Lower lobe of right lung (tissue), 2 donors: ENCODE results near the gene MYO1D. TPM values are rescaled to one million over a fixed set of nuclear protein-coding genes. Genes with fewer than 3 reads are reported as not detected.
"Not testable (repeated sequence)": the region's sequence is repeated elsewhere in the genome, so short reads cannot be mapped to it uniquely, and the experiment has no call there.

Experiments used
- ATAC-seq, 2 donors: fragments of 200-7000 bp; cut with Tn5 transposase; one replicate each; pipeline ENCODE4 v1.9.1; 2020 to 2022; ENCODE audit warnings: mild to moderate bottlenecking in 2 of 2, moderate library complexity in 2 of 2
- DNase-seq: peaks from one replicate; pipeline ENCODE4 v3.0.0-alpha.2; 2020
- H3K27ac ChIP-seq: fragments of 200-600 bp; one replicate; pipeline ENCODE4 v1.8.0; 2022
- H3K27me3 ChIP-seq: fragments of 200-600 bp; one replicate; pipeline ENCODE4 v1.8.0; 2022; ENCODE audit warnings: low read depth
- H3K36me3 ChIP-seq: fragments of 200-600 bp; one replicate; pipeline ENCODE4 v1.8.0; 2022; ENCODE audit warnings: mild to moderate bottlenecking
- H3K4me1 ChIP-seq: fragments of 200-600 bp; one replicate; pipeline ENCODE4 v1.8.0; 2022
- H3K4me3 ChIP-seq: fragments of 200-600 bp; one replicate; pipeline ENCODE4 v1.8.0; 2022; ENCODE audit warnings: mild to moderate bottlenecking
- H3K9me3 ChIP-seq: fragments of 200-600 bp; one replicate; pipeline ENCODE4 v1.8.0; 2022
- intact Hi-C: fragments of 100-400 bp; cut with DNase I; formaldehyde crosslinking; loops from one replicate; pipeline ENCODE4 v1.11.0; 2022
- total RNA-seq: library from RNA; stranded (reverse); fragmentation: NEBNext Ultra II Directional; extraction: Animal tissue kit (Norgen Biotek cat#: 25700); gene quantifications from one replicate; pipeline ENCODE4 v1.2.1, GENCODE V29; 2021
- TF ChIP-seq, protein P1 (sequence below): fragments of 200-600 bp; IDR thresholded peaks from one replicate; pipeline ENCODE4 v1.8.0; 2022; ENCODE audit warnings: antibody characterized with exemption, mild to moderate bottlenecking
- donor health status: DM: no; HTN: yes; CAD: no; lungs with severe emphysema.

Gene MYO1D
- total RNA-seq, 1 donor from 2014 or later: 58.0 TPM

DNA sequence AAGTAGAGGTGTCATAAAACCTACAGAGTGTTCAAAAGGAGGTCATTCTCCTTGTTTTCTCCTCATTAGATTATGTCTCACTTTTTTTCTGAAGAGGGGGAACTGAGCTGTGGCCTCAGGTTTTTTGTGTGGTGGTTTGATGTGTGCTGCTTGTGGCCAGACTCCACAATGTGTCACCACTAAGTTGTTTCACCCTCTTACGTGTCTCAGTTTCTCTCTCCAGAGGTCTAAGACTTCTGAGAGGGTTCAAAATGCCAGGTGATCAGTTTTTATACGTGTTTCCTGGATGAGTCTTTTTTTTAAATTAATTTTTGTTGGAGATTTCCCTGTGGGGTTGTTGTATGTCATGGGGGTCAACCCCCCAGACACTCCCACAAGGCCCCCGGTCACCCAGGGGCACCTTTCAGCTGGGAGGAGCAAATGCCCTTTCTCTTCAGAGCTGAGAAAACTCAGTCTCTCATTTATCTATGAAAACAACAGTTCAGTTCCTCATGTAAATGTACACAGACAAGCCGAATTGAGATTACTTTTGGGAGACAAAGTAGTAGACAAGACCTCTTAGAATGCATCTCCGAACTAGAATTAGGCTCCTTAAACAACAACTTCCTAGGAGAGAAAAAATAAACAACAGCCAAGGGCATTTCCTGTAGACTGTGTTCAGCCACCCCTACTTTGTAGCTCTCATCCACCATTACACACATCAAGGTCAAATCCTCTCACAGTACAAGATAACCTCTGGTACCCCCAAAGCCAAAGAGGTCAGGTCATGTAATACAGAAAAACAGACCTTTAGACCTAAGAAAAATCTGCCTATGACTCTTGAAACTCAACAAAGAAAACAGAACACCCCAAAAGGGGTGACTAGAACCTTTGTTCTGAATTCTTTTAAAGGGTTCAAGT lies 27.1 kb upstream of the MYO1D start:
- Histone ChIP-seq H3K27ac (no peak overlapping the region), H3K4me1 (no peaks in the 10 kb centered on the region), H3K9me3 (no peaks in the 10 kb centered on the region), H3K4me3 (no peak overlapping the region), H3K27me3 (peaks cover 5% of the 10 kb centered on the region), H3K36me3 (no peaks in the 10 kb centered on the region)
- DNase-seq: no peak
- ATAC-seq: no peak
- intact Hi-C loops: no loop called here
- TF ChIP-seq, protein P1, sequence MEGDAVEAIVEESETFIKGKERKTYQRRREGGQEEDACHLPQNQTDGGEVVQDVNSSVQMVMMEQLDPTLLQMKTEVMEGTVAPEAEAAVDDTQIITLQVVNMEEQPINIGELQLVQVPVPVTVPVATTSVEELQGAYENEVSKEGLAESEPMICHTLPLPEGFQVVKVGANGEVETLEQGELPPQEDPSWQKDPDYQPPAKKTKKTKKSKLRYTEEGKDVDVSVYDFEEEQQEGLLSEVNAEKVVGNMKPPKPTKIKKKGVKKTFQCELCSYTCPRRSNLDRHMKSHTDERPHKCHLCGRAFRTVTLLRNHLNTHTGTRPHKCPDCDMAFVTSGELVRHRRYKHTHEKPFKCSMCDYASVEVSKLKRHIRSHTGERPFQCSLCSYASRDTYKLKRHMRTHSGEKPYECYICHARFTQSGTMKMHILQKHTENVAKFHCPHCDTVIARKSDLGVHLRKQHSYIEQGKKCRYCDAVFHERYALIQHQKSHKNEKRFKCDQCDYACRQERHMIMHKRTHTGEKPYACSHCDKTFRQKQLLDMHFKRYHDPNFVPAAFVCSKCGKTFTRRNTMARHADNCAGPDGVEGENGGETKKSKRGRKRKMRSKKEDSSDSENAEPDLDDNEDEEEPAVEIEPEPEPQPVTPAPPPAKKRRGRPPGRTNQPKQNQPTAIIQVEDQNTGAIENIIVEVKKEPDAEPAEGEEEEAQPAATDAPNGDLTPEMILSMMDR: no peak

DNA sequence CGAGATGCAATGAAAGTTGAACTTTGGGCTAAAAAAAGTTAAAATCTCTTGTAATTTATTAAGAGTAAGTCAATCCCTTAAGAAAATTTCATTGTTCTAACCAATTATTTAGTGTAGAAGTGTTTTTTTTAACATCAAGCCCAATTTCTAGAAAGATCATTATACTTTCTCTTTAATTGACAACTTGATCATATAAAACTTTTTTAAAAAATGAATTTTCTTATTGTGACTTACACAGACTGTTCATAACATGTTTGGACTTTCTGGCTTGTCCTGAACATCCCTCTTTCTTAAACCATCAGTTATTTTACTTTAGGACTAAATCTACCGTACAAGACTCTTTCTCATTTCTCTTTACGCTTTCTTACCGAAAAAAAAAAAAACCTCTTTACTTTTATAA lies 24.8 kb upstream of the MYO1D start:
- H3K27me3 ChIP-seq: peaks cover 5% of the 10 kb centered on the region
- no peak overlapping the region for H3K4me3 ChIP-seq
- H3K36me3 ChIP-seq: no peaks in the 10 kb centered on the region
- DNase-seq (no peak), ATAC-seq (no peak)
- intact Hi-C loops: no loop called here
- TF ChIP-seq, protein P1: no peak
- H3K4me1 ChIP-seq: no peaks in the 10 kb centered on the region
- no peak overlapping the region for H3K27ac ChIP-seq
- H3K9me3 ChIP-seq: no peaks in the 10 kb centered on the region

GRCh38 chr17:32899236-32900013 lies 22.5 kb upstream of the MYO1D start:
- no peak for ATAC-seq
- Histone ChIP-seq H3K4me1 (no peaks in the 10 kb centered on the region), H3K4me3 (no peak overlapping the region), H3K27me3 (peaks cover 5% of the 10 kb centered on the region), H3K9me3 (no peaks in the 10 kb centered on the region), H3K36me3 (no peaks in the 10 kb centered on the region), H3K27ac (no peak overlapping the region)
- intact Hi-C loops: no loop called here
- DNase-seq: no peak
- TF ChIP-seq, protein P1: no peak

DNA sequence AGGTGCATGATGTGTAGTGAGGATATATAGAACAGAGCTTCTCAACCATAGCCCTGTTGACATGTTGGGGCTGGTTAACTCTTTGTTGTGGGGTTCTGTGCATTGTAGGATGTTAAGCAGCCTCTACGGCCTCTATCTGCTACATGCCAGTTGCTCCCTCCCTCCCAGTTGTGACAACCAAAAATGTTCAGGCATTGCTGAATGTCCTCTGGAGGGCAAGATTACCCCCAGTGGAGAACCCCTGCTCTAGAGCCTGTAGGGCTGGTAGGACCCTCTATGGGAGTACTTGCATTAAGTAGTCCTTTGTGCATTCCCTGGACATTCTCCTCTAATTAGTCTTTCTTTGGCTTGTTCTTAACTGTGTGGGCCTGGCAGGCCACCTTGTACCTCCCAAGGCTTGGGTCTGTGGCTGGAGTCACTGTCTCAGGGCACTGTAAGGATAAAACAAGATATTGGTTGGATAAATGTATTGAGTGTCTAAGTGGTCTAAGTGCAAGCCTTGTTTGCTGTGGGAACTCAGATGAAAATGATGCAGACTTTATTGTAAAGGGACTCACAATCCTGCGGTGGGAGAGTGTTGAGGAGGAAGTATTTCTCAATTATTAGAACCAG lies 19.8 kb upstream of the MYO1D start:
- intact Hi-C loops: no loop called here
- Histone ChIP-seq H3K27ac (no peak overlapping the region), H3K4me3 (no peak overlapping the region), H3K27me3 (no peaks in the 10 kb centered on the region), H3K9me3 (no peaks in the 10 kb centered on the region), H3K4me1 (no peaks in the 10 kb centered on the region), H3K36me3 (no peaks in the 10 kb centered on the region)
- DNase-seq: no peak
- no peak for ATAC-seq
- TF ChIP-seq, protein P1: no peak

- no peak for ATAC-seq
- no peaks in the 10 kb centered on the region for H3K9me3 ChIP-seq
- TF ChIP-seq, protein P1: no peak
Measured at GRCh38 chr17:32894245-32894644, 17.3 kb upstream of the MYO1D start.

DNA sequence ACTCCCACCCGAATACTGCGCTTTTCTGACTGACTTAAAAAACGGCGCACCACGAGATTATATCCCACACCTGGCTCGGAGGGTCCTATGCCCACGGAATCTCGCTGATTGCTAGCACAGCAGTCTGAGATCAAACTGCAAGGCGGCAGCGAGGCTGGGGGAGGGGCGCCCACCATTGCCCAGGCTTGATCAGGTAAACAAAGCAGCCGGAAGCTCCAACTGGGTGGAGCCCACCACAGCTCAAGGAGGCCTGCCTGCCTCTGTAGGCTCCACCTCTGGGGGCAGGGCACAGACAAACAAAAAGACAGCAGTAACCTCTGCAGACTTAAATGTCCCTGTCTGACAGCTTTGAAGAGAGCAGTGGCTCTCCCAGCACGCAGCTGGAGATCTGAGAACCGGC lies 10.5 kb upstream of the MYO1D start:
- H3K36me3 ChIP-seq, H3K9me3 ChIP-seq, H3K4me3 ChIP-seq, H3K27me3 ChIP-seq, DNase-seq, intact Hi-C loops, H3K27ac ChIP-seq, H3K4me1 ChIP-seq, ATAC-seq: not testable (repeated sequence)

More at GRCh38 chr17:32894245-32894644, 17.3 kb upstream of the MYO1D start:
- H3K27ac ChIP-seq: no peak overlapping the region
- intact Hi-C loops: no loop called here
- H3K36me3 ChIP-seq: no peaks in the 10 kb centered on the region
- no peak for DNase-seq
- H3K27me3 ChIP-seq: no peaks in the 10 kb centered on the region
- H3K4me1 ChIP-seq: no peaks in the 10 kb centered on the region
- no peak overlapping the region for H3K4me3 ChIP-seq

- H3K4me3 ChIP-seq, H3K4me1 ChIP-seq, H3K27ac ChIP-seq, DNase-seq, H3K9me3 ChIP-seq, H3K36me3 ChIP-seq, ATAC-seq, H3K27me3 ChIP-seq, intact Hi-C loops: not testable (repeated sequence)
Measured at GRCh38 chr17:32886951-32887350, 10.0 kb upstream of the MYO1D start.
